Germinal center (tissue), 1 donor: Measurements from ENCODE around the gene SH3BP4.
"Not testable (repeated sequence)": the region's sequence is repeated elsewhere in the genome, so short reads cannot be mapped to it uniquely, and the experiment has no call there.

Source experiments
- DNase-seq: peaks from one replicate; pipeline ENCODE4 v3.0.0; 2012; ENCODE audit warnings: mixed read lengths, low spot score

The SH3BP4 gene

GRCh38 chr2:235056768-235057167 lies 105.0 kb downstream of the SH3BP4 start:
- no peak for DNase-seq

- DNase-seq: not testable (repeated sequence)
Observed at GRCh38 chr2:235057616-235058015, 105.8 kb downstream of the SH3BP4 start.

- DNase-seq: no peak
Observed at GRCh38 chr2:235059161-235059560, 107.3 kb downstream of the SH3BP4 start.

GRCh38 chr2:235061656-235062055 lies 109.8 kb downstream of the SH3BP4 start:
- no peak for DNase-seq

- no peak for DNase-seq
Observed at GRCh38 chr2:235063471-235063961, 111.7 kb downstream of the SH3BP4 start.

GRCh38 chr2:235064976-235065375 lies 113.2 kb downstream of the SH3BP4 start:
- no peak for DNase-seq

GRCh38 chr2:235066490-235066889 lies 114.7 kb downstream of the SH3BP4 start:
- no peak for DNase-seq

GRCh38 chr2:235066895-235067294 lies 115.1 kb downstream of the SH3BP4 start:
- DNase-seq: no peak

- no peak for DNase-seq
Observed at GRCh38 chr2:235068701-235069100, 116.9 kb downstream of the SH3BP4 start.

- DNase-seq: no peak
Observed at GRCh38 chr2:235070063-235070706, 118.4 kb downstream of the SH3BP4 start.

- no peak for DNase-seq
Observed at GRCh38 chr2:235073868-235074413, 122.1 kb downstream of the SH3BP4 start.

- no peak for DNase-seq
Observed at GRCh38 chr2:235077046-235077445, 125.2 kb downstream of the SH3BP4 start.

- no peak for DNase-seq
Observed at GRCh38 chr2:235078182-235078581, 126.4 kb downstream of the SH3BP4 start.

- DNase-seq: no peak
Observed at GRCh38 chr2:235078914-235079472, 127.2 kb downstream of the SH3BP4 start.

- no peak for DNase-seq
Observed at GRCh38 chr2:235080101-235080500, 128.3 kb downstream of the SH3BP4 start.

- DNase-seq: no peak
Observed at GRCh38 chr2:235082578-235083338, 130.9 kb downstream of the SH3BP4 start.

GRCh38 chr2:235083822-235084221 lies 132.0 kb downstream of the SH3BP4 start:
- no peak for DNase-seq

GRCh38 chr2:235084424-235084823 lies 132.6 kb downstream of the SH3BP4 start:
- DNase-seq: no peak

GRCh38 chr2:235085476-235085875 lies 133.7 kb downstream of the SH3BP4 start:
- DNase-seq: no peak

GRCh38 chr2:235086481-235087184 lies 134.8 kb downstream of the SH3BP4 start:
- no peak for DNase-seq

- no peak for DNase-seq
Observed at GRCh38 chr2:235087832-235088495, 136.1 kb downstream of the SH3BP4 start.

- DNase-seq: no peak
Observed at GRCh38 chr2:235088496-235088921, 136.7 kb downstream of the SH3BP4 start.
